Cardiac septum (tissue), 1 donor: ENCODE measurements around the gene FBXL20. TPM values are rescaled to one million over a fixed set of nuclear protein-coding genes. Genes with fewer than 3 reads are reported as not detected.
"Not testable (repeated sequence)": the region's sequence is repeated elsewhere in the genome, so short reads cannot be mapped to it uniquely, and the experiment has no call there.

Experiments used
- DNase-seq: peaks from one replicate; pipeline ENCODE4 v3.0.0-alpha.2; 2020; ENCODE audit warnings: low spot score
- intact Hi-C: fragments of 100-400 bp; cut with DNase I; formaldehyde crosslinking; loops from one replicate; pipeline ENCODE4 v1.14.0; 2022
- total RNA-seq: library from RNA; stranded (reverse); fragmentation: NEBNext Ultra II Directional; extraction: Animal tissue kit (Norgen Biotek cat#: 25700); gene quantifications from one replicate; pipeline ENCODE4 v1.2.1, GENCODE V29; 2021
- donor health status: DM: no; HTN: no; CAD: no.

FBXL20 gene
- total RNA-seq, 1 donor from 2014 or later = 11.0 TPM

DNA sequence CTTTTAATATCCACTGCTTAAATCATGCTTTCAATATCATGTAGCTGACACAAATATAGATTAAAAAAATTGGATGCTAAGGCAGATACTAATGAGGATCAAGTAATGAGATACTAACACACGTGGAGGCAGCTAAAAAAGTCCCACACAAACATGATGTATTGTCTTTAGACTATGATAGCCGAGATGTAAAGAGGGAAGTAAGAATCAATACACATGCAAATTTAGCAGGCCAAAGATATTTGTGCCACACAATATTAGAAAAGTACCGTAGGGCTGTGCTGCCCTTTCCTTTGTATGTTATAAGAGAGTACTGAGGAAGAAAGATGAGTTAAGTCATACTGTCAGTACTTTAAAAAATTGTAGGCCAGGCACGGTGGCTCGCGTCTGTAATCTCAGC, 124.3 kb downstream of the FBXL20 start:
- DNase-seq = no peak
- intact Hi-C loops = loop anchor here (10.0 kb wide), 1 partner anchor 128 kb away; the partner anchor contains the start of gene FBXL20

GRCh38 chr17:39276113-39276512, 125.3 kb downstream of the FBXL20 start:
- no peak for DNase-seq
- intact Hi-C loops = loop anchor here (10.0 kb wide), 1 partner anchor 129 kb away; the partner anchor contains the start of gene FBXL20

DNA sequence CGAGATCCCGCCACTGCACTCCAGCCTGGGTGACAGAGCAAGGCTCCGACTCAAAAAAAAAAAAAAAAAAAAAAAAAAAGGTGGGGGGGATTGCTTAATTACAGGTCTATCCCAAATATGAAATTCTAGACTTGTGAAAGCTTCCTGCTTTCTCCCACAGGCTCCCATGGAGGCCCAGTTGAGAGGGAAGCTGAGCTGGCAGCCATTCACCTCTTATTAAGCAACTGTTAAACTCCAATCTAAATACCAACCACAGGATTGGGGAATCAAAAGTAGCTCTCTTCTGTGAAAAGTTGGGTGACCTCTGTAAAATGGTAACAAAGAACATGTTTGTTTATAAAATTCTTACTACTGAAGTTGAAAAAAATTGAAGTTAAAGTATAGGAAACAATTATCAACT, 129.9 kb downstream of the FBXL20 start:
- no peak for DNase-seq
- intact Hi-C loops = loop anchor here (10.0 kb wide), 1 partner anchor 133 kb away; the partner anchor contains the start of gene FBXL20

DNA sequence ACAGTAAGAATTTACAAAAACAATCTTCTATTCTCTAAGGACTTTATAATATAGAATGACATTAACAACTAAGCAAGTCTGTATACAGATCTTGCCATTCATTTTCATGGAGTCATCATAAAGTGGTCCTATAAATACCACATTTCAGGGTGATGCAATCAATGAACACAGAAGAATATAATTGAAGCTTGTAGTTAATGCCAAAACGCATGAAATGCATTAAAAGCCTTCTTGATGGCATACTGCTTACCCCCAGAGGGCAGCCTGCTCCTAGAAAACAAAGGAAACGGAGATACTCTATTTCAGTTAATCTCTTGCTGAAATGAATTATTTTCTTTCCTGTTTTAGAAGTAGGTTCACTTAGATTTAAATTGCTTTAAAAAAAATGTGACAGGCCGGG, 130.5 kb downstream of the FBXL20 start:
- intact Hi-C loops = loop anchor here (10.0 kb wide), 1 partner anchor 134 kb away; the partner anchor contains the start of gene FBXL20

GRCh38 chr17:39264119-39264518, 137.3 kb downstream of the FBXL20 start:
- no peak for DNase-seq
- intact Hi-C loops = no loop called here

More for the DNA sequence above, 130.5 kb downstream of the FBXL20 start:
- no peak for DNase-seq

GRCh38 chr17:39261286-39261685, 140.1 kb downstream of the FBXL20 start:
- intact Hi-C loops = no loop called here
- DNase-seq = no peak

DNA sequence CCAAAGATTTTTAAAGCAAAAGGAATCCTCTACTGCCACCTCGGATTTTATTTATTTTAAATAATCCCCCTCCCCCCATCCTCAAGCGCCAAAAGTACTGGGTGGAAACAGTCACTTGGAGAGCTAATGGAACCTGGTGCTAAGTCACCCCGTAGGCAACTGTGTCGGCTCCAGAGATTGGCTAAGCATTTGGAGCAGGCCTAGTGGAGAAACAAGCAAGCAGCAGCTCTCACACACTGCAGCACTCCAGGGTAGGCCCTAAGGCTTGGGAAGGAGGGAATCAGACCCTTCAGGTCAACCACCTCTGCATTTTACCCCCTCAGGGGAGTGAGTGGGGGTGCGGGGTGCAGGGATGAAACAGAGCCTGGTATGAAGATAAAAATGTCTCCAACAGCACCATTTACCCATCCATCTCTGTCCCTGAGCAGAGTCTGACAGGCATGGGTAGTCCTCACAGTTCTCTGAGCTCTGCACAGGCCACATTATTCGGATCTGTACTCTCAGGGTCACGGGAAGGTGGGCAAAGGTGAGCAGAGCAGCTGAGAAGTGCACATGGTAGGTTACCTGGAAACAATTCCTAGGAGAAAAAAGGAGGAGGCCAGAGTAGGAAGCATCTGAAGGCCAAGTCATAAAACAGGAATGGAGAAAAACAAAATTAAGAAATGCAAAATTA, 148.5 kb downstream of the FBXL20 start:
- intact Hi-C loops = no loop called here
- DNase-seq = no peak

DNA sequence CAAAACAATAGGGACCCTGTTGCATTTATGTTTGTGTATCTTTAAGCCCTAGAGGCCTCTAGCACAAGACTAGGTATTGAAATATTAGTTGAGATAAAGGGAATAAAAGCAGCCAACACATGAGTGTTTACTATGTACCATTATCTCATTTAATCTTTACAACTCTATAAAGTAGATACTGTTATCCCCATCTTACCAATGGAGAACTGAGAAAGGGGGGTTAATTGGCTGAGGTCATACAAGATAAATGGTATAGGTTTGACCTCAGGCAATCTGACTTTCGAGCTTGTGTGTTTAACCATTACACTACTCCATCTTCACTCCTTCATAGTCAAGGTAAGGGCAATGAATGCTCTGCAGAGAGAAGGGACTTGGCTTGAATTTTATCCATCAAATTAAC, 149.4 kb downstream of the FBXL20 start:
- intact Hi-C loops = no loop called here
- DNase-seq = no peak

DNA sequence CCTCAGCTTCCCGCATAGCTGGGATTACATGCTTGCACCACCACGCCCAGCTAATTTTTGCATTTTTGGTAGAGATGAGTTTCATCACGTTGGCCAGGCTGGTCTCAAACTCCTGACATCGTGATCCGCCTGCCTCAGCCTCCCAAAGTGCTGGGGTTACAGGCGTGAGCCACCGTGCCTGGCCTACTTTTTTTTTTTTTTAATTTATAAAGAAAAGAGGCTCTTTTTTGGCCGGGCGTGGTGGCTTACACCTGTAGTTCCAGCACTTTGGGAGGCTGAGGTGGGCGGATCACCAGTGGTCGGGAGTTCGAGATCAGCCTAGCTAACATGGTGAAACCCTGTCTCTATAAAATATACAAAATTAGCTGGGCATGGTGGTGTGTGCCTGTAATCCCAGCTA, 151.3 kb downstream of the FBXL20 start:
- DNase-seq, intact Hi-C loops: not testable (repeated sequence)

GRCh38 chr17:39246274-39246673, 155.2 kb downstream of the FBXL20 start:
- DNase-seq = no peak
- intact Hi-C loops = no loop called here

GRCh38 chr17:39244600-39245570, 156.5 kb downstream of the FBXL20 start:
- DNase-seq = peak; percentile 86
- intact Hi-C loops = loop anchor here (5.0 kb wide), 1 partner anchor 38 kb away; no protein-coding TSS in a partner anchor

DNA sequence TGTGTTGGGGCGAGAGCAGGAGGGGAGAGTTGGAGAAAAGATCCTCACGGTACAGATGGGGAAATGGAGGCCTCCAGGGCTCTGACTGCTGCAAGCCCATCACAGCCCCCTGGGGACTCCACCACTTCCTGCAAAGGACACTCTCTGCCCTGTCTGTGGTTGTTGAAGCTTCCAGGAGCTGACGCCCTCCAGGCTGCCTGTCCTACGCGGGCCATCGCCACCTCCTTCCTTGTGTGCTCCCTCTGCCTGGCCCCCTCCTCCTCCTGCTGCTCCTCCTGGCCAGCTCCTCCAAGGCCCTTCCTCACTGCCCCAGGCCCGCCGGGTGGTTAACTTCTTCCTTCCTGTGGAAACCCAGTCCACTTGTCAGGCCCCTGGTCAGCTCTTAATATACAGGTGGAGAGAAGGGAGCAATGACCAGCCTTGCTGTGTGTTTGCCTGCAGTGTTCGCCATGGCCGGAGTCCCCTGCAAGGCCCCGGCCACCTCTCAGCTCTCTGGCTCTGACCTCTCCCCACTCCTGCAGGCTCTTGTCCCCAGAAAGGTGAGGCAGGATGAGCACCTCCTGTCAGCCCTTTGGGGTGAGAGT, 157.3 kb downstream of the FBXL20 start:
- intact Hi-C loops = loop anchor here (5.0 kb wide), 1 partner anchor 37 kb away; no protein-coding TSS in a partner anchor

GRCh38 chr17:39243155-39243554, 158.3 kb downstream of the FBXL20 start:
- no peak for DNase-seq
- intact Hi-C loops = loop anchor here (5.0 kb wide), 1 partner anchor 36 kb away; no protein-coding TSS in a partner anchor

More for the DNA sequence above, 157.3 kb downstream of the FBXL20 start:
- no peak for DNase-seq

GRCh38 chr17:39240631-39241030, 160.8 kb downstream of the FBXL20 start:
- intact Hi-C loops = loop anchor here (5.0 kb wide), 1 partner anchor 33 kb away; no protein-coding TSS in a partner anchor
- no peak for DNase-seq

DNA sequence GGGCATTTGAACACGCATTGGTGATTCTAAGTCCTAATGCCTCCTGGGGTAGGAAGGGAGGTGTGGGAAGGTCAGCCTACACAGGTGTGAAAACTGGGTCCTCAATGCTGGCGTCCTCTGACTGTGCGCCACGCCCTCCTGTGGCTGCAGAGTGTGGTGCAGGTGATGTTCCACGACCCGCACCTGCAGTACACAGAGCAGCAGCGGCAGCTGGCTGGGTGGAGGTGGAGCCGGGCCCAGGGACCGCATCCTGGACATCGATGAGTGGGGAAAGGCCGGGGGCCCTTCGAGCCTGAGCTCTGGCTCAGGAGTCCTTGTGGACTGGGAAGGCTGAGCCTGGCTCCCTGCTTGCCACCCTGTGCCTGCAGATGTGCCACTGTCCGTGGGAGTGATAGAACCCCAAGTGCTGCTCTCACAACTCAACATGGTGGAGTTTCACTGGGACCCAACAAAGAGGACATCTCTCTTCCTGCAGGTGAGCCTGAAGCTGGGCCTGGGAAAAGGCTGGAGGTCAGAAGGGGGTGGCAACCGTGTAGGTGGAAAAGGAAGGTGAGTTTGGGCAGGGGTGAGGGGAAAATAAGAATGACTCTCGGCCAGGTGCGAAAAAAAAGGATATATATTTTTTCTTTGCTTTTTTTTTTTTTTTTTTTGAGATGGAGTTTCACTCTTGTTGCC, 161.6 kb downstream of the FBXL20 start:
- DNase-seq = no peak
- intact Hi-C loops = loop anchor here (5.0 to 10.0 kb wide), 2 partner anchors 32 to 75 kb away; partner anchors contain the start of gene ARL5C

GRCh38 chr17:39238311-39238972, 163.0 kb downstream of the FBXL20 start:
- intact Hi-C loops = loop anchor here (10.0 kb wide), 1 partner anchor 74 kb away; the partner anchor contains the start of gene ARL5C
- no peak for DNase-seq

DNA sequence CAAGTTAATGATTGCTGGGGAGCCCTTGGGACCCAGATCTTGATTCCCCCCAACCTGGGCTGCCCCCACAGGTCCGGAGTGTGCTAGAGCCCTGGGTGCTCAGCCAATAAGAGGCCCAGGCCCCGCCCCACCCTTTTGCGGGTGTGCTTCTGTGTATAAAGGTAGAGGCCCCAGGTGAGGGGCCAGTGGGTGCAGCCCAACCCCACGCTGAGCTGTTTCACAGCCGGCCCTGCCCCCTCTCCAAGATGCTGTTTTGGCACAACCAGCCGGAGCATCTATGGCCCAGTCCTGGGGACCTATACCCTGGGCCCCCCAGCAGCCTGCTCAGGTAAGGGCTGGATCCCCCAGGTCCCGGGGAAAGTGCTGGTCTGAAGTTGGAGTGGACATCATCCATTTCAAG, 163.8 kb downstream of the FBXL20 start:
- intact Hi-C loops = loop anchor here (10.0 kb wide), 1 partner anchor 73 kb away; the partner anchor contains the start of gene ARL5C
- DNase-seq = no peak

DNA sequence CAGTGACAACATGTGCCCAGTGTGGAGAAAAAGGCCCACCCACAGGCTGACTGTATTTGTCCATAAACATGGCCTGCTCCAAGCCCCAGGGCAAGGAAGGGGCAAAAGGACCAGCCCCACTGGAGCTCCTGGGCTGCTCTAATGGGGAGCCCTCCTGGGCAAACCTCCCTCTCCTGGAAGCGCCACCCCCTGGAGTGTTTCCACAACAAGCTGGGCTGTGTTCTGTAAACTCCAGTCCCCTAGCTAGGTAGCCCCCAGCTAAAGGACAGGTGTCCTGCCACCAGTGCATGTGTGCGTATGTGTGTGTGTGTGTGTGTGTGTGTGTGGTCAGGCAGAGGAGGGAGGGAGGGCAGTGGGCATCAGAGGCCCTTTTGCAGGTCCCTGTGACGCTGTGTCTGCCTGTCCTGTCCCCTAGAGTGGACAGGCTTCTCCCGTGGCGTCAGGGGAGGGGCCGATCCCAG, 164.4 kb downstream of the FBXL20 start:
- intact Hi-C loops = loop anchor here (10.0 kb wide), 1 partner anchor 72 kb away; the partner anchor contains the start of gene ARL5C
- no peak for DNase-seq
